ENCODE results near the gene PLPPR5. TPM values are rescaled to one million over a fixed set of nuclear protein-coding genes. Genes with fewer than 3 reads are reported as not detected.
"Not testable (repeated sequence)": the region's sequence is repeated elsewhere in the genome, so short reads cannot be mapped to it uniquely, and the experiment has no call there.

Gene PLPPR5
- total and polyA plus RNA-seq, 2 donors = 0.66 to 4.1 TPM

GRCh38 chr1:98887507-98887906 lies 117.2 kb downstream of the PLPPR5 start:
- Histone ChIP-seq H3K4me1 (ENCODE audit: insufficient read depth) (no peaks in the 10 kb centered on the region), H3K27ac (ENCODE audit: low read depth) (no peak overlapping the region), H3K4me3 (ENCODE audit: low read depth, low read length) (no peak overlapping the region), H3K36me3 (ENCODE audit: insufficient read depth) (no peaks in the 10 kb centered on the region)
- 75% methylated on average over 1 of the region's 1 CpG for whole genome bisulfite sequencing
- no peak for DNase-seq (ENCODE audit: extremely low spot score)

GRCh38 chr1:98884864-98885263 lies 119.8 kb downstream of the PLPPR5 start:
- no peak for DNase-seq (ENCODE audit: extremely low spot score)
- Histone ChIP-seq H3K36me3 (ENCODE audit: insufficient read depth) (no peaks in the 10 kb centered on the region), H3K4me3 (ENCODE audit: low read depth, low read length) (no peak overlapping the region), H3K27ac (ENCODE audit: low read depth) (no peak overlapping the region), H3K4me1 (ENCODE audit: insufficient read depth) (no peaks in the 10 kb centered on the region)

GRCh38 chr1:98881901-98882300 lies 122.8 kb downstream of the PLPPR5 start:
- H3K4me1 ChIP-seq (ENCODE audit: insufficient read depth) = no peaks in the 10 kb centered on the region
- 93% methylated on average over 4 of the region's 4 CpGs for WGBS
- no peaks in the 10 kb centered on the region for H3K36me3 ChIP-seq (ENCODE audit: insufficient read depth)

GRCh38 chr1:98881234-98881633 lies 123.4 kb downstream of the PLPPR5 start:
- not testable (repeated sequence) for H3K36me3 ChIP-seq (ENCODE audit: insufficient read depth); H3K4me3 ChIP-seq (ENCODE audit: low read depth, low read length); H3K27ac ChIP-seq (ENCODE audit: low read depth); DNase-seq (ENCODE audit: extremely low spot score); H3K4me1 ChIP-seq (ENCODE audit: insufficient read depth)
- 94% methylated on average over 11 of the region's 11 CpGs for WGBS

More at GRCh38 chr1:98881901-98882300, 122.8 kb downstream of the PLPPR5 start:
- Histone ChIP-seq H3K4me3 (ENCODE audit: low read depth, low read length) (no peak overlapping the region), H3K27ac (ENCODE audit: low read depth) (no peak overlapping the region)
- DNase-seq (ENCODE audit: extremely low spot score) = no peak

DNA sequence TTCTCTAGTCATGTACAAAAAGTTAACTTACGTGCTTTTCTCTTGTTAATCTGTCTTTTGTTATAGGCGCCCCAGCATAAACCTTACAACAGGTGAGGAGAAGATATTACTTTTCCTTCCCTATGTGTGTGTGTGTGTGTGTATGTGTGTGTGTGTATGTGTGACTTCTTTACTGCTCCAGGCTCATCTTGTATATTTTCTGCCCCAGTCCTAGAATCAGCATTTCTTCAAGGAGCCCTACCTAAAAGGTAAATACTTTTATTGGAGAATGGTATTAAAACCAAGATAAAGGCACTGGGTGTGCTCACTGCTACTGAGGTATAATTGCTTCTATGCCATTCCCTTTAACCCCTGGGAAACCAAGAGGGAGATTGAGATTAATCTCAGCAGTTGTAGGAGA lies 129.8 kb downstream of the PLPPR5 start:
- Histone ChIP-seq H3K4me1 (ENCODE audit: insufficient read depth) (no peaks in the 10 kb centered on the region), H3K4me3 (ENCODE audit: low read depth, low read length) (no peak overlapping the region)
- 89% methylated on average over 2 of the region's 2 CpGs for WGBS

GRCh38 chr1:98870959-98871903 lies 133.4 kb downstream of the PLPPR5 start:
- Histone ChIP-seq H3K36me3 (ENCODE audit: insufficient read depth) (no peaks in the 10 kb centered on the region), H3K27ac (ENCODE audit: low read depth) (no peak overlapping the region), H3K4me3 (ENCODE audit: low read depth, low read length) (no peak overlapping the region), H3K4me1 (ENCODE audit: insufficient read depth) (no peaks in the 10 kb centered on the region)
- WGBS = 67% methylated on average over 9 of the region's 9 CpGs
- DNase-seq (ENCODE audit: extremely low spot score) = no peak

More for the DNA sequence above, 129.8 kb downstream of the PLPPR5 start:
- no peak for DNase-seq (ENCODE audit: extremely low spot score)
- Histone ChIP-seq H3K36me3 (ENCODE audit: insufficient read depth) (no peaks in the 10 kb centered on the region), H3K27ac (ENCODE audit: low read depth) (no peak overlapping the region)

DNA sequence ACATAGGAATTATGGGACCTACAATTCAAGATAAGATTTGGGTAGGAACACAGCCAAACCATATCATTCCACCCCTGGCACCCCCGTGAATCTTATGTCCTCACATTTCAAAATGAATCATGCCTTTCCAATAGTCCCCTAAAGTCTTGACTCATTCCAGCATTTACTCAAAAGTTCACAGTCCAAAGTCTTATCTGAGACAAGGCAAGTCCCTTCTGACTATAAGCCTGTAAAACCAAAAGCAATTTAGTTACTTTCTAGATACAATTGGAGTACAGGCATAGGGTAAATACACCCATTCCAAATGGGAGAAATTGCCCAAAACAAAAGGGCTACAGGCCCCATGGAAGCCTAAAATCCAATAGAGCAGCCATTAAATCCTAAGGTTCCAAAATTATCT lies 138.9 kb downstream of the PLPPR5 start:
- Histone ChIP-seq H3K36me3 (ENCODE audit: insufficient read depth) (no peaks in the 10 kb centered on the region), H3K4me3 (ENCODE audit: low read depth, low read length) (no peak overlapping the region), H3K27ac (ENCODE audit: low read depth) (no peak overlapping the region), H3K4me1 (ENCODE audit: insufficient read depth) (no peaks in the 10 kb centered on the region)
- DNase-seq (ENCODE audit: extremely low spot score) = no peak
- 80% methylated on average over 1 of the region's 1 CpG for WGBS

DNA sequence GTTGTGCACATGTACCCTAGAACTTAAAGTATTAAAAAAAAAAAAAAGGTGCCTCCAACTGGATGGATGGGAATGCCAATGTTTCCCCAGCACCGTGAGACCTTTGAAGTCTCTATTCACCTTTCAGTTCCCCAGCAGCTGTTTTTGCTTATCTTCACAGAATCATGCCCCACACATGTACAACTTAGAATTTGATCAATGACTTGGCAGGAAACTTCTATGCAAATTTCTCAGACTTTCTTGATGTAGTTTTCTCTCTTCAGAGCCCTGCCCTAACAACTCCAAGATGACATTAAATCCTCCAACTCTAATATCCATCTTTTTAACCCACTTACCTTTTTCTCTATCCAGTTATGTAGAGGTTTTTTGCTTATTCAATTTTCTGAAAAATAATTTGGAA lies 144.3 kb downstream of the PLPPR5 start:
- H3K36me3 ChIP-seq (ENCODE audit: insufficient read depth) = no peaks in the 10 kb centered on the region
- no peak overlapping the region for H3K4me3 ChIP-seq (ENCODE audit: low read depth, low read length)
- no peaks in the 10 kb centered on the region for H3K4me1 ChIP-seq (ENCODE audit: insufficient read depth)
- WGBS = 71% methylated on average over 1 of the region's 1 CpG
- no peak for DNase-seq (ENCODE audit: extremely low spot score)
- H3K27ac ChIP-seq (ENCODE audit: low read depth) = no peak overlapping the region

- Histone ChIP-seq H3K36me3 (ENCODE audit: insufficient read depth) (no peaks in the 10 kb centered on the region), H3K4me1 (ENCODE audit: insufficient read depth) (no peaks in the 10 kb centered on the region), H3K4me3 (ENCODE audit: low read depth, low read length) (no peak overlapping the region), H3K27ac (ENCODE audit: low read depth) (no peak overlapping the region)
- WGBS = 26% methylated on average over 4 of the region's 4 CpGs
- DNase-seq (ENCODE audit: extremely low spot score) = no peak
Measured at GRCh38 chr1:98854137-98854536, 150.5 kb downstream of the PLPPR5 start.

GRCh38 chr1:98849969-98850636 lies 154.6 kb downstream of the PLPPR5 start:
- Histone ChIP-seq H3K27ac (ENCODE audit: low read depth) (no peak overlapping the region), H3K4me3 (ENCODE audit: low read depth, low read length) (no peak overlapping the region), H3K4me1 (ENCODE audit: insufficient read depth) (no peaks in the 10 kb centered on the region), H3K36me3 (ENCODE audit: insufficient read depth) (no peaks in the 10 kb centered on the region)
- 82% methylated on average over 1 of the region's 1 CpG for WGBS
- no peak for DNase-seq (ENCODE audit: extremely low spot score)

GRCh38 chr1:98842241-98842640 lies 162.4 kb downstream of the PLPPR5 start:
- WGBS = 61% methylated on average over 2 of the region's 2 CpGs
- Histone ChIP-seq H3K4me3 (ENCODE audit: low read depth, low read length) (no peak overlapping the region), H3K27ac (ENCODE audit: low read depth) (no peak overlapping the region), H3K36me3 (ENCODE audit: insufficient read depth) (no peaks in the 10 kb centered on the region), H3K4me1 (ENCODE audit: insufficient read depth) (no peaks in the 10 kb centered on the region)
- no peak for DNase-seq (ENCODE audit: extremely low spot score)
